Neutrophil (primary cell): ENCODE results near the gene TIGD3.

ENCODE experiments used
- H3K27ac ChIP-seq: fragments of 200-600 bp; sonication (generic); 2 replicates; pipeline ENCODE4 v1.5.1; 2016; ENCODE audit warnings: mild to moderate bottlenecking, moderate library complexity
- H3K27me3 ChIP-seq: fragments of 200-600 bp; sonication (generic); 2 replicates; pipeline ENCODE4 v1.6.0; 2016; ENCODE audit warnings: mild to moderate bottlenecking
- H3K36me3 ChIP-seq: fragments of 200-600 bp; sonication (generic); 2 replicates; pipeline ENCODE4 v1.5.1; 2017
- H3K4me1 ChIP-seq, 2 experiments: fragments of 200-600 bp in 1 of 2; sonication (generic) in 1 of 2; 1 replicate in 1 of 2; 2 replicates in 1 of 2; pipeline versions ENCODE4 v1.5.1 to v1.6.1; 2013 to 2016; ENCODE audit warnings: low read depth in 1 of 2, low read length in 1 of 2, mild to moderate bottlenecking in 1 of 2, moderate library complexity in 1 of 2; ENCODE audit not compliant: control insufficient read depth in 1 of 2, insufficient read depth in 1 of 2
- H3K4me3 ChIP-seq, 2 experiments: fragments of 200-600 bp in 1 of 2; sonication (generic) in 1 of 2; 1 replicate in 1 of 2; 2 replicates in 1 of 2; pipeline ENCODE4 v1.5.1; 2013 to 2016; ENCODE audit warnings: low read depth in 1 of 2, low read length in 1 of 2, mild to moderate bottlenecking in 1 of 2, moderate library complexity in 1 of 2
- H3K9me3 ChIP-seq: fragments of 200-600 bp; sonication (generic); 2 replicates; pipeline ENCODE4 v1.5.1; 2016
- CTCF ChIP-seq: fragments of 200-600 bp; sonication (generic); IDR thresholded peaks from 2 replicates; pipeline ENCODE4 v1.5.1; 2016; ENCODE audit warnings: antibody characterized with exemption

The TIGD3 gene

GRCh38 chr11:65340226-65340625 is 14.3 kb upstream of the TIGD3 start:
- H3K36me3 ChIP-seq, result peaks cover 63% of the 10 kb centered on the region
- no peak for TF ChIP-seq CTCF
- no peaks in the 10 kb centered on the region for H3K27me3 ChIP-seq
- H3K4me3 ChIP-seq, result no peak overlapping the region
- no peak overlapping the region for H3K27ac ChIP-seq
- no peaks in the 10 kb centered on the region for H3K9me3 ChIP-seq
- H3K4me1 ChIP-seq, result peaks cover 4 to 5% of the 10 kb centered on the region in 2 experiments

- Histone ChIP-seq H3K27me3 (no peaks in the 10 kb centered on the region), H3K36me3 (peaks cover 80% of the 10 kb centered on the region)
- no peak for TF ChIP-seq CTCF
These were observed 12.7 kb upstream of the TIGD3 start for GRCh38 chr11:65341856-65342255.

GRCh38 chr11:65351511-65351910 is 3.0 kb upstream of the TIGD3 start:
- H3K4me3 ChIP-seq, result no peak overlapping the region
- H3K36me3 ChIP-seq, result peaks cover 70% of the 10 kb centered on the region
- TF ChIP-seq CTCF, result no peak

More at GRCh38 chr11:65341856-65342255, 12.7 kb upstream of the TIGD3 start:
- Histone ChIP-seq H3K27ac (no peak overlapping the region), H3K4me3 (no peak overlapping the region), H3K9me3 (no peaks in the 10 kb centered on the region), H3K4me1 (no peaks in the 10 kb centered on the region)

GRCh38 chr11:65352783-65353182 is 1.8 kb upstream of the TIGD3 start:
- Histone ChIP-seq H3K4me3 (no peak overlapping the region), H3K36me3 (peaks cover 57% of the 10 kb centered on the region), H3K27me3 (peaks cover 18% of the 10 kb centered on the region), H3K27ac (no peak overlapping the region), H3K9me3 (no peaks in the 10 kb centered on the region), H3K4me1 (peaks cover 12 to 19% of the 10 kb centered on the region in 2 experiments)
- no peak for TF ChIP-seq CTCF

More at GRCh38 chr11:65351511-65351910, 3.0 kb upstream of the TIGD3 start:
- H3K27ac ChIP-seq, result peak overlapping the region; percentile 10
- H3K27me3 ChIP-seq, result peaks cover 7% of the 10 kb centered on the region
- H3K9me3 ChIP-seq, result no peaks in the 10 kb centered on the region
- peaks cover 12 to 18% of the 10 kb centered on the region in 2 experiments for H3K4me1 ChIP-seq

- Histone ChIP-seq H3K4me1 (peaks cover 12 to 19% of the 10 kb centered on the region in 2 experiments), H3K36me3 (peaks cover 51% of the 10 kb centered on the region), H3K4me3 (no peak overlapping the region), H3K27ac (peak overlapping the region; percentile 98), H3K27me3 (peaks cover 18% of the 10 kb centered on the region), H3K9me3 (no peaks in the 10 kb centered on the region)
- TF ChIP-seq CTCF, result no peak
These were observed 1.2 kb upstream of the TIGD3 start for GRCh38 chr11:65353376-65353775.

- Histone ChIP-seq H3K36me3 (peaks cover 46% of the 10 kb centered on the region), H3K27me3 (peaks cover 18% of the 10 kb centered on the region), H3K4me3 (peak overlapping the region; percentile 83 to 98), H3K27ac (peak overlapping the region; percentile 98), H3K4me1 (peaks cover 12 to 19% of the 10 kb centered on the region in 2 experiments), H3K9me3 (no peaks in the 10 kb centered on the region)
- no peak for TF ChIP-seq CTCF
These were observed 669 bp upstream of the TIGD3 start for GRCh38 chr11:65353900-65354264.
